PC-3 (cell line): ENCODE results near the gene TPM3.

Source experiments
- EZH2phosphoT487 ChIP-seq: fragments of 300-600 bp; sonication (generic); IDR thresholded peaks from 2 replicates; pipeline ENCODE4 v1.6.1; 2018; ENCODE audit warnings: mild to moderate bottlenecking, antibody characterized with exemption, low read length, borderline replicate concordance
- TF ChIP-seq, protein P1 (sequence below): fragments of 300-600 bp; sonication (generic); conservative IDR thresholded peaks from 2 replicates; pipeline ENCODE4 v1.5.1; 2017; ENCODE audit warnings: antibody characterized with exemption, low read depth, mild to moderate bottlenecking, low read length

DNA sequence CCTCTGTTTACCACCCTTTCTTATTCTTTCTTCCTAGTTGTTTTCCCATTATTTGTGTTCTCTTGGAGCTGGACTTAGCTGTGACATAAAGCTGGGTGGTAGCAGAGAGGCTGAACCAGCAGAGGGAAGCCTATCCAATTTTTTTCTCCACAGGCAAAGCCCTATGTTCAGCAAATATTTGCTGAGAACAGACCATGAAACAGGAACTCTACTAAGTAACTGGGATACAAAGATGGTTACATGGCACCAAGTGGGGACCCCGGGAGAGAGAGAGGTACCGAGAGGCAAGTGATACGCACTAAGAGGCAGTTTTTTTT is 7.6 kb upstream of the TPM3 start:
- TF ChIP-seq, protein P1, sequence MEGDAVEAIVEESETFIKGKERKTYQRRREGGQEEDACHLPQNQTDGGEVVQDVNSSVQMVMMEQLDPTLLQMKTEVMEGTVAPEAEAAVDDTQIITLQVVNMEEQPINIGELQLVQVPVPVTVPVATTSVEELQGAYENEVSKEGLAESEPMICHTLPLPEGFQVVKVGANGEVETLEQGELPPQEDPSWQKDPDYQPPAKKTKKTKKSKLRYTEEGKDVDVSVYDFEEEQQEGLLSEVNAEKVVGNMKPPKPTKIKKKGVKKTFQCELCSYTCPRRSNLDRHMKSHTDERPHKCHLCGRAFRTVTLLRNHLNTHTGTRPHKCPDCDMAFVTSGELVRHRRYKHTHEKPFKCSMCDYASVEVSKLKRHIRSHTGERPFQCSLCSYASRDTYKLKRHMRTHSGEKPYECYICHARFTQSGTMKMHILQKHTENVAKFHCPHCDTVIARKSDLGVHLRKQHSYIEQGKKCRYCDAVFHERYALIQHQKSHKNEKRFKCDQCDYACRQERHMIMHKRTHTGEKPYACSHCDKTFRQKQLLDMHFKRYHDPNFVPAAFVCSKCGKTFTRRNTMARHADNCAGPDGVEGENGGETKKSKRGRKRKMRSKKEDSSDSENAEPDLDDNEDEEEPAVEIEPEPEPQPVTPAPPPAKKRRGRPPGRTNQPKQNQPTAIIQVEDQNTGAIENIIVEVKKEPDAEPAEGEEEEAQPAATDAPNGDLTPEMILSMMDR = no peak
- TF ChIP-seq EZH2phosphoT487 = no peak
